HG02981 (cell line): ENCODE measurements around the gene WWP2.
"Not testable (repeated sequence)": the region's sequence is repeated elsewhere in the genome, so short reads cannot be mapped to it uniquely, and the experiment has no call there.

ENCODE experiments used
- ATAC-seq: cut with Tn5 transposase; IDR thresholded peaks from one replicate; pipeline ENCODE4 v1.9.1; 2021; ENCODE audit warnings: mild to moderate bottlenecking, moderate library complexity; ENCODE audit not compliant: unreplicated experiment

WWP2 gene

GRCh38 chr16:69793526-69793925, 31.4 kb downstream of the WWP2 start:
- ATAC-seq = no peak

- ATAC-seq = no peak
Measured at GRCh38 chr16:69794486-69794885, 32.4 kb downstream of the WWP2 start.

GRCh38 chr16:69796285-69797118, 34.4 kb downstream of the WWP2 start:
- no peak for ATAC-seq

GRCh38 chr16:69798466-69798865, 36.3 kb downstream of the WWP2 start:
- no peak for ATAC-seq

GRCh38 chr16:69799611-69800031, 37.5 kb downstream of the WWP2 start:
- no peak for ATAC-seq

GRCh38 chr16:69804297-69804696, 42.2 kb downstream of the WWP2 start:
- no peak for ATAC-seq

- not testable (repeated sequence) for ATAC-seq
Measured at GRCh38 chr16:69806776-69807175, 44.6 kb downstream of the WWP2 start.

- no peak for ATAC-seq
Measured at GRCh38 chr16:69812688-69813014, 50.5 kb downstream of the WWP2 start.

GRCh38 chr16:69814078-69814477, 51.9 kb downstream of the WWP2 start:
- no peak for ATAC-seq

GRCh38 chr16:69814561-69814960, 52.4 kb downstream of the WWP2 start:
- no peak for ATAC-seq

GRCh38 chr16:69815216-69815883, 53.2 kb downstream of the WWP2 start:
- not testable (repeated sequence) for ATAC-seq

- ATAC-seq = no peak
Measured at GRCh38 chr16:69816996-69817395, 54.9 kb downstream of the WWP2 start.

- ATAC-seq = no peak
Measured at GRCh38 chr16:69818891-69819545, 56.9 kb downstream of the WWP2 start.

GRCh38 chr16:69820926-69821541, 58.9 kb downstream of the WWP2 start:
- ATAC-seq = no peak

- ATAC-seq = no peak
Measured at GRCh38 chr16:69821844-69822173, 59.7 kb downstream of the WWP2 start.

- ATAC-seq = no peak
Measured at GRCh38 chr16:69822174-69822935, 60.2 kb downstream of the WWP2 start.

- peak; percentile 86 for ATAC-seq
Measured at GRCh38 chr16:69823831-69824563, 61.9 kb downstream of the WWP2 start.

- not testable (repeated sequence) for ATAC-seq
Measured at GRCh38 chr16:69824564-69825142, 62.5 kb downstream of the WWP2 start.

- no peak for ATAC-seq
Measured at GRCh38 chr16:69827524-69827923, 65.4 kb downstream of the WWP2 start.

GRCh38 chr16:69829338-69829737, 67.2 kb downstream of the WWP2 start:
- ATAC-seq = no peak
